Measurements from ENCODE around the gene PPARD.
A peak's percentile ranks its signal among the peaks of the same experiment; 100 is the strongest.

DNA sequence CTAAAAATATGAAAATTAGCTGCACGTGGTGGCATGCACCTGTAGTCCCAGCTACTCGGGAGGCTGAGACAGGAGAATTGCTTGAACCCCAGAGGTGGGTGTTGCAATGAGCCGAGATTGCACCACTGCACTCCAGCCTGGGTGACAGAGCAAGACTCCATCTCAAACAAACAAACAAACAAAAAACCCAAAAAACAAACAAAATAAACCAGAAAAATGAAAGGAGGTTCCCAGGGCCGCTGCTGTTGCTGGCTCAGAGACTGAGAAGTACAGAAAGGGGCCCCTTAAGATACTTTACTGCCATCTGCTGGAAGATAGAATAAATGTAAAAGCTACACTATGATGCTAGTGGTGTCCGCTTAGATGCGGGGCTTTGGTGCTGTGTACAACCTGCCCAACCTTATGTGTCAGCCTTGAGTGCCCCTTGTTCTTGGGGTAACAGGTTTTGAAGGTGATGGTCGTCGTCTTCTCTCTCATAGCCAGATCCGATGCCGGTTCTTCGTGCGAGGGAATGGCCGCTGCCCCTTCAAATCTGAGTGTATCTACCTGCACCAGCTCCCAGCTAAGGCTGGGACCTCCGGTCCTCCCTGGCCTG is 107.0 kb downstream of the PPARD start:
- TF ChIP-seq EZH2 (IDR thresholded peaks at IDR 0.05) = no peak
- TF ChIP-seq CTCF (IDR thresholded peaks at IDR 0.05) = peak; percentile 76
- no peak for TF ChIP-seq EZH2phosphoT487 (IDR thresholded peaks at IDR 0.05)
